Transverse colon (tissue), 4 donors: Measurements from ENCODE around the gene RBM19. TPM values are rescaled to one million over a fixed set of nuclear protein-coding genes. Genes with fewer than 3 reads are reported as not detected.

ENCODE experiments used
- DNase-seq: peaks from one replicate; pipeline ENCODE4 v3.0.0-alpha.2; 2019
- H3K27ac ChIP-seq, 4 donors: fragments of 200-600 bp; sonication (generic); 2 replicates each; pipeline ENCODE4 v1.5.1; 2016 to 2018; ENCODE audit warnings: inconsistent platforms in 4 of 4
- H3K27me3 ChIP-seq: fragments of 200-600 bp; sonication (generic); 2 replicates; pipeline ENCODE4 v1.5.1; 2017; ENCODE audit warnings: inconsistent platforms
- H3K36me3 ChIP-seq, 4 donors: fragments of 200-600 bp; sonication (generic); 2 replicates each; pipeline ENCODE4 v1.5.1; 2017 to 2019; ENCODE audit warnings: inconsistent platforms in 4 of 4
- H3K4me1 ChIP-seq, 4 donors: fragments of 200-600 bp; sonication (generic); 2 replicates each; pipeline ENCODE4 v1.5.1; 2017 to 2020; ENCODE audit warnings: inconsistent platforms in 4 of 4
- H3K4me3 ChIP-seq, 4 donors: fragments of 200-600 bp; sonication (generic); 1 replicate in 1 of 4; 2 replicates in 3 of 4; pipeline versions ENCODE4 v1.5.1 to v1.6.1; 2017 to 2019; ENCODE audit warnings: inconsistent platforms in 4 of 4
- H3K9me3 ChIP-seq, 2 donors: fragments of 200-600 bp; sonication (generic); 2 replicates each; pipeline ENCODE4 v1.5.1; 2017 to 2019; ENCODE audit warnings: inconsistent platforms in 2 of 2
- CTCF ChIP-seq, 5 experiments: fragments of 200-600 bp in 3 of 5; fragments of 450-650 bp in 2 of 5; sonication (generic) in 3 of 5; IDR thresholded peaks; 1 replicate in 2 of 5; 2 replicates in 3 of 5; pipeline ENCODE4 v1.5.1; 2016 to 2017; ENCODE audit warnings: antibody characterized with exemption in 5 of 5, inconsistent platforms in 3 of 5, mild to moderate bottlenecking in 2 of 5, moderate library complexity in 1 of 5
- EP300 ChIP-seq: sonication (generic); formaldehyde crosslinking; IDR thresholded peaks from one replicate; pipeline ENCODE4 v1.6.1; 2017; ENCODE audit warnings: antibody characterized with exemption, low read depth
- POLR2A ChIP-seq: fragments of 450-650 bp; IDR thresholded peaks from one replicate; pipeline ENCODE4 v1.6.1; 2016; ENCODE audit warnings: antibody characterized with exemption, mild to moderate bottlenecking, moderate library complexity
- POLR2AphosphoS5 ChIP-seq, 3 donors: sonication (generic); formaldehyde crosslinking; IDR thresholded peaks; one replicate each; pipeline ENCODE4 v1.6.1; 2016; ENCODE audit warnings: antibody characterized with exemption in 3 of 3
- WGBS, 2 donors: methylation state at CpG; one replicate each; pipeline ENCODE4 v1.1.5; 2018; ENCODE audit warnings: low coverage in 1 of 2; 5-methylcytosine and 5-hydroxymethylcytosine counted together
- in situ Hi-C, 4 donors: fragments of 200-750 bp; cut with MboI; loops; one replicate each; pipeline versions ENCODE4 v1.15.0 to v1.15.1; 2017; ENCODE audit warnings: low sequenced_read_pairs in 3 of 4, low pct_ligation_motif_present in 1 of 4, low pct_unique_long_range_greater_than_20kb in 1 of 4
- intact Hi-C: fragments of 100-400 bp; cut with DNase I; formaldehyde crosslinking; loops from one replicate; pipeline ENCODE4 v1.15.1; 2023; ENCODE audit warnings: low total_unique reads
- total RNA-seq, 4 donors: library from RNA; depleted of rRNA; stranded (reverse); fragments of >200 nt; gene quantifications; one replicate each; pipeline ENCODE4 v1.1.0, GENCODE V29; 2016

RBM19 gene
- total RNA-seq, 4 donors from 2014 or later, result 24.3 to 96.1 (median 28.7) TPM

- peaks cover 7% of the 10 kb centered on the region for H3K27me3 ChIP-seq
- WGBS, 2 donors, result 80 to 85% methylated on average over 1 to 4 of the region's 4 CpGs
- H3K4me1 ChIP-seq, result no peaks in the 10 kb centered on the region
- intact Hi-C loops (loop anchor here (5.0 kb wide), 1 partner anchor 533 kb away; no protein-coding TSS in a partner anchor), in situ Hi-C loops (loop anchor here (5.0 to 25.0 kb wide), 4 partner anchors 528 to 1928 kb away; no protein-coding TSS in a partner anchor)
- no peak for DNase-seq
- no peak overlapping the region for H3K4me3 ChIP-seq
- H3K9me3 ChIP-seq, result no peaks in the 10 kb centered on the region
- no peaks in the 10 kb centered on the region for H3K36me3 ChIP-seq
- no peak overlapping the region for H3K27ac ChIP-seq
- TF ChIP-seq EP300 (no peak), POLR2AphosphoS5 (IDR thresholded peaks at IDR 0.05) (no peak), CTCF (IDR thresholded peaks at IDR 0.05) (no peak), POLR2A (no peak)
Measured at GRCh38 chr12:113984464-113984863, 18.3 kb upstream of the RBM19 start.

GRCh38 chr12:113983777-113984448 is 17.8 kb upstream of the RBM19 start:
- Histone ChIP-seq H3K27me3 (peaks cover 9% of the 10 kb centered on the region), H3K4me3 (no peak overlapping the region), H3K9me3 (no peaks in the 10 kb centered on the region), H3K27ac (no peak overlapping the region), H3K36me3 (no peaks in the 10 kb centered on the region), H3K4me1 (no peaks in the 10 kb centered on the region)
- 17 to 62% methylated on average over 3 to 4 of the region's 4 CpGs for WGBS, 2 donors
- no peak for DNase-seq
- TF ChIP-seq CTCF (IDR thresholded peaks at IDR 0.05) (no peak), POLR2A (no peak), EP300 (no peak), POLR2AphosphoS5 (IDR thresholded peaks at IDR 0.05) (no peak)
- in situ Hi-C loops, result loop anchor here (5.0 to 25.0 kb wide), 4 partner anchors 528 to 1928 kb away; no protein-coding TSS in a partner anchor
- intact Hi-C loops, result loop anchor here (5.0 kb wide), 1 partner anchor 533 kb away; no protein-coding TSS in a partner anchor

GRCh38 chr12:113983265-113983664 is 17.1 kb upstream of the RBM19 start:
- H3K4me3 ChIP-seq, result no peak overlapping the region
- no peak for DNase-seq
- peaks cover 15% of the 10 kb centered on the region for H3K27me3 ChIP-seq
- in situ Hi-C loops (loop anchor here (5.0 to 25.0 kb wide), 4 partner anchors 529 to 1929 kb away; no protein-coding TSS in a partner anchor), intact Hi-C loops (loop anchor here (5.0 kb wide), 1 partner anchor 534 kb away; no protein-coding TSS in a partner anchor)
- TF ChIP-seq POLR2A (no peak), POLR2AphosphoS5 (IDR thresholded peaks at IDR 0.05) (no peak), CTCF (IDR thresholded peaks at IDR 0.05) (no peak), EP300 (no peak)
- H3K9me3 ChIP-seq, result no peaks in the 10 kb centered on the region
- no peak overlapping the region for H3K27ac ChIP-seq
- 48% methylated on average over 2 of the region's 2 CpGs; no CpG with 5 or more reads in 1 of the 2 donors for WGBS, 2 donors
- no peaks in the 10 kb centered on the region for H3K4me1 ChIP-seq
- H3K36me3 ChIP-seq, result no peaks in the 10 kb centered on the region

- peaks cover 28% of the 10 kb centered on the region for H3K27me3 ChIP-seq
Measured at GRCh38 chr12:113981876-113982275, 15.8 kb upstream of the RBM19 start.

More at GRCh38 chr12:113981876-113982275, 15.8 kb upstream of the RBM19 start:
- in situ Hi-C loops (loop anchor here (5.0 to 25.0 kb wide), 4 partner anchors 530 to 1930 kb away; no protein-coding TSS in a partner anchor), intact Hi-C loops (loop anchor here (5.0 kb wide), 1 partner anchor 535 kb away; no protein-coding TSS in a partner anchor)
- Histone ChIP-seq H3K27ac (no peak overlapping the region), H3K9me3 (no peaks in the 10 kb centered on the region), H3K36me3 (no peaks in the 10 kb centered on the region), H3K4me3 (no peak overlapping the region), H3K4me1 (no peaks in the 10 kb centered on the region)
- WGBS, 2 donors, result 91% methylated on average over 3 of the region's 3 CpGs; no CpG with 5 or more reads in 1 of the 2 donors
- no peak for TF ChIP-seq EP300
- no peak for TF ChIP-seq CTCF (IDR thresholded peaks at IDR 0.05)
- no peak for TF ChIP-seq POLR2AphosphoS5 (IDR thresholded peaks at IDR 0.05)
- no peak for TF ChIP-seq POLR2A
- no peak for DNase-seq
